ENCODE results near the gene DDOST.

DNA sequence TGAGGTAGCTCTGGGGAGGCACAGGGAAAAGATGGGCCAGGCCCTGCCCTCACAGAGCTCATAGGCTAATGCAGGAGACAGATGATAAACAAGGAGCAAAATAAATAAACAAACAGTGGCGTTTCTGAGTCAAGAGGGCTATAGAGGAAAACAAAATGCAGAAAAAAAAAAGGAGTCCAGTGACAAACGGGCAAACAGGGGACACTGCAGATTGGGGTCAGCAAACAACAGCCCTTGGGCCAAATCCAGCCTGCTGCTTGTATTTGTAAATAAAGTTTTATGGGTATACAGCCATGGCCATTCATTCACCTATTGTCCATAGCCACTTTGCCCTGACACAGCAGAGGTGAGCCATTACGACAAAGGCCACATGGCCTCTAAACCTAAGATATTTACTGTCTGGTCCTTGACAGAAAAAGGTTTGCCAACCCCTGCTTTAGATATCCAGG, 47.0 kb downstream of the DDOST start:
- TF ChIP-seq, protein P1, sequence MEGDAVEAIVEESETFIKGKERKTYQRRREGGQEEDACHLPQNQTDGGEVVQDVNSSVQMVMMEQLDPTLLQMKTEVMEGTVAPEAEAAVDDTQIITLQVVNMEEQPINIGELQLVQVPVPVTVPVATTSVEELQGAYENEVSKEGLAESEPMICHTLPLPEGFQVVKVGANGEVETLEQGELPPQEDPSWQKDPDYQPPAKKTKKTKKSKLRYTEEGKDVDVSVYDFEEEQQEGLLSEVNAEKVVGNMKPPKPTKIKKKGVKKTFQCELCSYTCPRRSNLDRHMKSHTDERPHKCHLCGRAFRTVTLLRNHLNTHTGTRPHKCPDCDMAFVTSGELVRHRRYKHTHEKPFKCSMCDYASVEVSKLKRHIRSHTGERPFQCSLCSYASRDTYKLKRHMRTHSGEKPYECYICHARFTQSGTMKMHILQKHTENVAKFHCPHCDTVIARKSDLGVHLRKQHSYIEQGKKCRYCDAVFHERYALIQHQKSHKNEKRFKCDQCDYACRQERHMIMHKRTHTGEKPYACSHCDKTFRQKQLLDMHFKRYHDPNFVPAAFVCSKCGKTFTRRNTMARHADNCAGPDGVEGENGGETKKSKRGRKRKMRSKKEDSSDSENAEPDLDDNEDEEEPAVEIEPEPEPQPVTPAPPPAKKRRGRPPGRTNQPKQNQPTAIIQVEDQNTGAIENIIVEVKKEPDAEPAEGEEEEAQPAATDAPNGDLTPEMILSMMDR (IDR thresholded peaks at IDR 0.05), result no peak
- TF ChIP-seq POLR2A (IDR thresholded peaks at IDR 0.05) (no peak), POLR2AphosphoS5 (IDR thresholded peaks at IDR 0.05) (no peak), EP300 (IDR thresholded peaks at IDR 0.05) (no peak)

Measured in gastroesophageal sphincter (tissue), 3 donors.